ENCODE results near the gene DNAH7.

Gene DNAH7

DNA sequence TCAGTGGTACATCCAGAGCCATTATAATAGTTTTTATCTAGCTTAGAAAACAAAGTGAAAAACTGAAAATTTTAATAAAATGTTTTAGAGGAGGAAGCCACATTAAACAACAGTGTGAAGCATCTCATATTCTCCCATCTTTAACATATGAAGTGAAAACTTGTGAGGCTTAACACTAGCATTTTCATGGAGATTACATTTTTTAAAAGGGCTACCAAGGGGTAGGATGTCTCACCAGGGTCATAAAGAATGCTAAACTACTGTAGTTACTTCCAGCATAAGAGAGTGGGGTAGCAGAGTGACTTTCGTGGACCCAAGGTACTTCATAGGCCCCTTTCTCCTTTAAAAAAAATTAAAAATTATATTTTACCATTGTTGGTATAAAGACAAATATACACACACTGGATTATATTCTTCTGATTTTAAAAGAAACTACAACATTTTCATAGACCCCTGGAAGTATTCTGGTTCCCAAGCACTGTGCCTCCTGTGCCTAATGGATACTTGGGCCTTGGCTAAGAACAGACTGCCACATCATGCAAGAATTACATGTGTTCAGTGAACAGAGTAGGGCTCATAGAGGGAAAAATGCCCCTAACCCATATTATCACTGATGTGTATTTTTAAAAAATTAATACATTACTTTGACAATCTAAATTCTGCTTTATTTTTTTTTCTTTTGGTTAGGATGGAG lies 263.2 kb downstream of the DNAH7 start:
- DNase-seq (ENCODE audit: low read depth): no peak

- DNase-seq (ENCODE audit: low read depth): no peak
Observed at GRCh38 chr2:195795879-195796278, 272.8 kb downstream of the DNAH7 start.

GRCh38 chr2:195793881-195794280 lies 274.8 kb downstream of the DNAH7 start:
- DNase-seq (ENCODE audit: low read depth): no peak

GRCh38 chr2:195782156-195782555 lies 286.5 kb downstream of the DNAH7 start:
- no peak for DNase-seq (ENCODE audit: low read depth)

- DNase-seq (ENCODE audit: low read depth): no peak
Observed at GRCh38 chr2:195779491-195779890, 289.1 kb downstream of the DNAH7 start.

- no peak for DNase-seq (ENCODE audit: low read depth)
Observed at GRCh38 chr2:195769975-195770374, 298.7 kb downstream of the DNAH7 start.

DNA sequence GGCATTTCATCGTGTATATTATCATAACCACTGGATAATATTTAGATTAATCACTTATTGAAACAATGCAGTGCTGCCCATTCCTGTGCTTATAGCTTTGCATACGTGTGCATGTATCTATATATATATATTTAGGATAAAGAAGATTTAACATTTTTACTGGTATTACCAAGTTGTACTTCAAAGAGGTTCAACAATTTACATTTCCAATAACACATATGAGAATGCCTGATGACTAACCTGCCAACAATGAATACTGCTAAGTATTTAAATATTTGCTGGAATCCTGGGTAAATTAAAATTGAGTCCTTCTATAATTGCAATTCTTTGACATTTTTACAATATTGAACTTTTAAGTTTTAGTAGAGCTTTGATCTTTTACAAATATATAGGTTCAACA lies 300.2 kb downstream of the DNAH7 start:
- DNase-seq (ENCODE audit: low read depth): no peak

- no peak for DNase-seq (ENCODE audit: low read depth)
Observed at GRCh38 chr2:195766691-195767090, 301.9 kb downstream of the DNAH7 start.

GRCh38 chr2:195763866-195764265 lies 304.8 kb downstream of the DNAH7 start:
- no peak for DNase-seq (ENCODE audit: low read depth)

DNA sequence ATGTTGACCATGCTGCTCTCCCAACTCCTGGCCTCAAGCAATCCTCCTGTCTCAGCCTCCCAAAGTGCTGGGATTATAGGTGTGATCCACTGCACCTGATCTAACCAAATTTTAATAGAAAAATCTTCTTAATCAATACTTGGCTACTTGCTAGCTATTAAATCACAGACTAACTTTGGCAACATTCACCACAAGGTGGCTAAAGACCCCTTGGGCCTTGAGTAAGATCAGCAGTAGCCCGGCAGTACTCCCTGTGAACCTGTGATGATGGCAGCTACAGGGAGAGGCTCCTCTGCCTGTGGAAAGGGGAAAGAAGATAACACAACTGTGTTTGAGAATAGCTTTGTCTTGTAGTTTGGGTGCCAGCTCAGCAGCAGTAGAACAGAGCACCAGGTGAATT lies 308.8 kb downstream of the DNAH7 start:
- no peak for DNase-seq (ENCODE audit: low read depth)

DNA sequence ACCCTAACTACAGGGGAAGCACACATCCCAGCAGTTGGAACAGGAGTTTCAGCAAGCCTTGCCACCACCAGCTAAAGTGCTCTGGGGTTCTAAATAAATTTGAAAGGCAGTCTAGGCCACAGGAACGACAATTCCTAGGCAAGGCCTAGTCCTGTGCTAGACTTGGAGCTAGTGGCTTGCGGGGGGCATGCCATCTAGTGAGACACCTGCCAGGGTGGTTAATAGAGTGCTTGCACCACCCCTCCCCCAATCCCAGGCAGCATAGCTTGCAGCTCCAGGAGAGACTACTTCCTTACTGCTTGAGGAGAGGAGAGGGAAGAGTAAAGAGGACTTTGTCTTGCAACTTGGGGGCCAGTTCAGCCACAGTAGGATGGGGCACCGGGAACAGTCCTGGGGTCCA lies 309.8 kb downstream of the DNAH7 start:
- DNase-seq (ENCODE audit: low read depth): no peak

DNA sequence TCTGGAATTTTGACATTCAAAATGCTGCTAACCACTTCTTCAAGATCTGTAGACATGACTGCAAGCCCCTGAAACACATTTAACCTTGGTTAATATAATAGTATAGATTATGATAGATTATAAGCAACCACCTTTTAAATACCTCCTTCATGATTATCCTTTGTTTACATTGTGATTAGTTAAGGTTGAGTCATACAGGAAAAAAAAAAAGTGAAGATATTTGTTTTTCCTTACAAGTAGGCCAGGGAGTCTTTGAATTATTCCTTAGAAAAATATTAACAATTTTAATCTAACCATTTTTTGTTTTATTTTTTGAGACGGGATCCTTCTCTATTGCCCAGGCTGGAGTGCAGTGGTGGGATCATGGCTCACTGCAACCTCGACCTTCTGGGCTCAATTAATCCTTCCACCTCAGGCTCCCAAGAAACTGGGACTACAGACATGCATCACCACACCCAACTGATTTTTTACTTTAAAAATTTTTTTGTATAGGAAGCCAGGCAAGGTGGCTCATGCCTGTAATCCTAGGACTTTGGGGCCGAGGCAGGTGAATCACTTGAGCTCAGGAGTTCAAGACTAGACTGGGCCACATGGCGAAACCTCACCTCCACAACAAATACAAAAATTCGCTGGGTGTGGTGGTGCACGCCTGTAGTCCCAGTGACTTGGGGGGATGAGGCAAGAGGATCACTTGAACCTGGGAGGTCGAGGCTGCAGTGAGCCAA lies 312.3 kb downstream of the DNAH7 start:
- no peak for DNase-seq (ENCODE audit: low read depth)

- no peak for DNase-seq (ENCODE audit: low read depth)
Observed at GRCh38 chr2:195741191-195741590, 327.4 kb downstream of the DNAH7 start.

DNA sequence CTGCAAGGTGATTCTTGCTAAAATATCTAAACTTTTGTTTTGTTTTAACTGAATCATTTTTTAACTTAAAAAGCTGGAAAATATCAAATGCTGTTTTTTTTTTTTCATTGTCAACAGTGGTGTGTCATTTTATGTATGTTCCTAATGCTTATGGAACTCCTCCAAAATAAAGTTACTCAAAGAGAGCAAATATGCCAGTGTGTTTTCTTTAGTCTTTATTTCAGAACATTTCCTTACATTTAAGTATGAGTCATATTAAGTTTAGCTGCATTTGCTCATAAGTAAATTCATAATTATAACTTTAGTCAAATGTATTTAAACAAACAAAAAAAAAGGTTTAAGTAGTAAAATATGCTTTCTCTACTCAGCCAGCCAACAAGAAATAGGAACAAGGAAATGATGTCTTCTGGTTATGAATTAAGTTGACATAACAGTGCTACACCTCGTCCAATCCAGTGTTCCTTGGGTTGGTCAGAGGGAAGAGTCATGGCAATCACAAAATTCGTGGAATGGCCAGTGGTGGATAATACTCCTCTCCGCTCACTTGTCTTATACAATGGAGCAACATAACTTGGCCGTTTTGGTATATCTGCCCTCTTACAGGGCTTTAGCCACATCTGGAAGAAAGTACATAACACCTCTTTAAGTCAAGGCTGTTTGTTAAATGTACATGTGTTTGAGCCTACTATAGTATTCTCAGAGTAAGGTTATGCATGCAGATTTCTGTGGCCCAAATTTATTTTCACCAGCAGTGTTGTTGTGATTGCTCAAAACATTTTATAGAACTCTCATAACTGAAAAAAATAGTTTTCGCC lies 330.9 kb downstream of the DNAH7 start:
- DNase-seq (ENCODE audit: low read depth): no peak

DNA sequence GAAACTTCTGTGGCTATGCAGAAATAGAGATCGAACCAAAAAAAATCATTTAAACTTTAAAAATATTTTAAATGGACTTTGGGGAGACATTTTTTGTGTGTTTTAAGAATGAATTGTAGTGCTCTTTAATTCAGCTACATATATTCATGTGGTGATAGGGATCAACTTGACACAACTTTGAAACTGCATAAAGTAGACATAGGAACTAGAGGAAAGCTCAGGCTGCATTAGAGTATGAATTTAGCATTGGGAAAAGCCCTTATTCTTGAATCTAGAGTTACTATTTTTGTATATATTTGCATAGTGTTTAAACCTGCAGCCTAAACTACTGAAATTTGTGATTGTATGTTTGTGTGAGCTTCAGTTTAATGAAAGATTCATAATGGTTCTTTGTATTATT lies 333.3 kb downstream of the DNAH7 start:
- no peak for DNase-seq (ENCODE audit: low read depth)

DNA sequence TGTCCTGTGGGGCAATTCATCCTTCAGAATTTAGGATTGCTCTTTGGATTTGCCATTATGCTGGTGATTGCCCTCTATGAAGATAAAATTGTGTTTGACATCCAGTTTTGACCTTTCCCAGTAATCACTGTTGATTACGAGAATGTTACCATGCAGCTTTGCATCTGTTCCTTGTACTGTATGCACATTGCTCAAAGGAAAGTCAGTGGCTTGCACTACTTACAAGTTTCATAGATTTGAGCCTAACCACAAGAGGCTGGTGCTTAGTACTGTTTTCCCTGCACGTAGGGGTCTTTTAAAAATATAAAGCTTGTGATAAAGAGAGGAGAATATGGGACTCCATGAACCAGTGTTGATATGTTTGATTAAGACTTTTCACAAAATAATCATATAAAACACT lies 333.7 kb downstream of the DNAH7 start:
- DNase-seq (ENCODE audit: low read depth): no peak

DNA sequence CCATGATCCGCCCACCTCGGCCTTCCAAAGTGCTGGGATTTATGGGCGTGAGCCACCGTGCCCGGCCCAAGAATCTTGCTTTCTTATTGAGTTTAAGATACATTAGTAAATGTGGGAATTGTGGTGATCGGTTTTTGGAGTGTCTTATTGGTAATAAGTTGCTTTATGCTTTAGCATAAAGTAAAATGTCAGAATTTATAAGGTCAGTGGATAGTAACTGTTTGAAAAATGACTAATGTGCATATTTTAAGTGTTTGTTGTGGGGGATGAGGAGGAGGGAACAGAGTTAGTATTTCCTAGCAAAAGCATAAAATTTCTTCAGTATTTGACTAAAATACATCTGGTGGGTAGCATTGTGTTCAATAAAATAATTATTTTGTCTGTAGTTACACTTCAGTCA lies 334.2 kb downstream of the DNAH7 start:
- DNase-seq (ENCODE audit: low read depth): no peak

- no peak for DNase-seq (ENCODE audit: low read depth)
Observed at GRCh38 chr2:195733831-195734230, 334.8 kb downstream of the DNAH7 start.

- no peak for DNase-seq (ENCODE audit: low read depth)
Observed at GRCh38 chr2:195732574-195732973, 336.1 kb downstream of the DNAH7 start.

DNA sequence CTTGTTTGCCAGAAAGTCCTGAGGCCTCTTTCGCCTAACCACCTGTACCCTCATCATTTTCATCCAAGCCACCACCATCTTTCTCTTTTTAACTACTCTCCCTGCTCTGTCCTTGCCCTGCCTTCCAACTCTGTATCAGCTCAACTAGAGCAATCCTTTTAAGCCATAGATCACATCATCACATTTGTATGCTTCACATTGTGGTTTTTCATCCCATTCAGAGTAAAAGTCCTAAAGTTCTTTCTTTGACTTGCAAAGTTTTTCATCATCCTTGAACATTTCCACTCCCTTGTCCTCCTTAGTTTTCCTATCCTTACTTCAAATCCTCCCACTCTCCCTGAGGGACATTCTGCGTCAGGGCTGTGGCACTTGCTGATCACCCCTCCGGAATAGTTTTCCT lies 337.7 kb downstream of the DNAH7 start:
- DNase-seq (ENCODE audit: low read depth): no peak

GRCh38 chr2:195727106-195727505 lies 341.5 kb downstream of the DNAH7 start:
- DNase-seq (ENCODE audit: low read depth): no peak

GRCh38 chr2:195722075-195722474 lies 346.6 kb downstream of the DNAH7 start:
- DNase-seq (ENCODE audit: low read depth): no peak

DNA sequence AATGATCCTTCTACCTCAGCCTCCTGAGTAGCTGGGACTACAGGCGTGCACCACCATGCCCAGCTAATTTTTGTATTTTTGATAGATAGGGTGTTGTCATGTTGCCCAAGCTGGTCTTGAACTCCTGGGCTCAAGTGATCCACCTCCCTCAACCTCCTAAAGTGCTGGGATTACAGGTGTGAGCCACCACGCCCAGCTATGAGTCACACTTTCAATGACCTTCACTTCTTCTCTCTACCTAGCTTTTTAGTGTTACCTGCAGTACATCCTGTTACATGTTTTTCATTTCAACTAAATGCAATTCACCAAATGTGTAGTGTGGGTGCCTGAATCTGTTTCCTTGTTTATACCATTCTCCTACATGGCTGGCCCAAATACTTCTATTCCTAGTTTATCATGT lies 347.6 kb downstream of the DNAH7 start:
- DNase-seq (ENCODE audit: low read depth): no peak

All from stimulated activated CD8-positive, alpha-beta memory T cell treated with anti-CD3 and anti-CD28 coated beads, Interleukin-7, amount 100 ng/mL, for 24 hours (primary cell).